Activated CD8-positive, alpha-beta memory T cell treated with anti-CD3 and anti-CD28 coated beads for 24 hours (primary cell): ENCODE data around the gene KHDRBS2.

Experiments
- DNase-seq: peaks from one replicate; pipeline ENCODE4 v3.0.0-alpha.2; 2020

Gene KHDRBS2

GRCh38 chr6:62174548-62174947 lies 111.5 kb downstream of the KHDRBS2 start:
- no peak for DNase-seq

GRCh38 chr6:62167736-62168135 lies 118.3 kb downstream of the KHDRBS2 start:
- DNase-seq, result no peak

GRCh38 chr6:62162858-62163257 lies 123.2 kb downstream of the KHDRBS2 start:
- no peak for DNase-seq

- no peak for DNase-seq
Measured at GRCh38 chr6:62152796-62153195, 133.2 kb downstream of the KHDRBS2 start.

- DNase-seq, result no peak
Measured at GRCh38 chr6:62150048-62150663, 135.9 kb downstream of the KHDRBS2 start.

GRCh38 chr6:62146954-62147853 lies 138.8 kb downstream of the KHDRBS2 start:
- no peak for DNase-seq

GRCh38 chr6:62129127-62129526 lies 156.9 kb downstream of the KHDRBS2 start:
- DNase-seq, result no peak

GRCh38 chr6:62119401-62119800 lies 166.6 kb downstream of the KHDRBS2 start:
- DNase-seq, result no peak

- no peak for DNase-seq
Measured at GRCh38 chr6:62103186-62103859, 182.7 kb downstream of the KHDRBS2 start.

GRCh38 chr6:62102387-62102786 lies 183.6 kb downstream of the KHDRBS2 start:
- no peak for DNase-seq

- no peak for DNase-seq
Measured at GRCh38 chr6:62090442-62091229, 195.4 kb downstream of the KHDRBS2 start.

- DNase-seq, result no peak
Measured at GRCh38 chr6:62089781-62090180, 196.2 kb downstream of the KHDRBS2 start.

- DNase-seq, result no peak
Measured at GRCh38 chr6:62086047-62086446, 200.0 kb downstream of the KHDRBS2 start.

- DNase-seq, result no peak
Measured at GRCh38 chr6:62075869-62076268, 210.2 kb downstream of the KHDRBS2 start.

GRCh38 chr6:62059901-62060300 lies 226.1 kb downstream of the KHDRBS2 start:
- no peak for DNase-seq

- DNase-seq, result no peak
Measured at GRCh38 chr6:62057300-62057699, 228.7 kb downstream of the KHDRBS2 start.

GRCh38 chr6:62045502-62045901 lies 240.5 kb downstream of the KHDRBS2 start:
- DNase-seq, result no peak

GRCh38 chr6:62043084-62043483 lies 242.9 kb downstream of the KHDRBS2 start:
- no peak for DNase-seq

GRCh38 chr6:62042429-62042828 lies 243.6 kb downstream of the KHDRBS2 start:
- no peak for DNase-seq

GRCh38 chr6:62039605-62040004 lies 246.4 kb downstream of the KHDRBS2 start:
- no peak for DNase-seq

- no peak for DNase-seq
Measured at GRCh38 chr6:62037445-62037844, 248.6 kb downstream of the KHDRBS2 start.

- DNase-seq, result no peak
Measured at GRCh38 chr6:62035952-62036351, 250.1 kb downstream of the KHDRBS2 start.

GRCh38 chr6:62013719-62014118 lies 272.3 kb downstream of the KHDRBS2 start:
- DNase-seq, result no peak
